Measurements from ENCODE around the gene GSDMA.

DNA sequence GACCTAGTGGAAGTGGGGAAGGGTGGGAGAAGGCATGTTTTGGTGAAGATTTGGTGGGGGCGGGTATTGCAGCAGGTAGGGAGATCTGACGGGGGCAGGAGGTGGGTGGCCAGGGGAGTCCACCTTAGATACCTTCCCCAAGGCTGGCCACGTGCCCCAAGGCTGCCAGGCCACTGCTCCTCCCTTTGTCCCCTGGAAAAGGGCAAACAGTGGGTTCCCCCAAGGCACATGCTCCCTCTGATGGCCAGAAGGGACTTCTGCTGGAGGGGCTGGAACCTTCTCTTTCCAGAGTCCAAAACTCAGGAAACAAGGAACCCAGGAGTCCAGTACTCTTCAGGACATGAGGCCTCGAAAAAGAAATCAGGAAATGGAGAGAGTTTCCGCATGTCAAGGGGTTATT, 11.6 kb downstream of the GSDMA start:
- TF ChIP-seq POLR2A (IDR thresholded peaks at IDR 0.05): no peak
- TF ChIP-seq, protein P1, sequence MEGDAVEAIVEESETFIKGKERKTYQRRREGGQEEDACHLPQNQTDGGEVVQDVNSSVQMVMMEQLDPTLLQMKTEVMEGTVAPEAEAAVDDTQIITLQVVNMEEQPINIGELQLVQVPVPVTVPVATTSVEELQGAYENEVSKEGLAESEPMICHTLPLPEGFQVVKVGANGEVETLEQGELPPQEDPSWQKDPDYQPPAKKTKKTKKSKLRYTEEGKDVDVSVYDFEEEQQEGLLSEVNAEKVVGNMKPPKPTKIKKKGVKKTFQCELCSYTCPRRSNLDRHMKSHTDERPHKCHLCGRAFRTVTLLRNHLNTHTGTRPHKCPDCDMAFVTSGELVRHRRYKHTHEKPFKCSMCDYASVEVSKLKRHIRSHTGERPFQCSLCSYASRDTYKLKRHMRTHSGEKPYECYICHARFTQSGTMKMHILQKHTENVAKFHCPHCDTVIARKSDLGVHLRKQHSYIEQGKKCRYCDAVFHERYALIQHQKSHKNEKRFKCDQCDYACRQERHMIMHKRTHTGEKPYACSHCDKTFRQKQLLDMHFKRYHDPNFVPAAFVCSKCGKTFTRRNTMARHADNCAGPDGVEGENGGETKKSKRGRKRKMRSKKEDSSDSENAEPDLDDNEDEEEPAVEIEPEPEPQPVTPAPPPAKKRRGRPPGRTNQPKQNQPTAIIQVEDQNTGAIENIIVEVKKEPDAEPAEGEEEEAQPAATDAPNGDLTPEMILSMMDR (IDR thresholded peaks at IDR 0.05): no peak
